CD14-positive monocyte (primary cell): ENCODE measurements around the gene SREK1IP1. TPM values are rescaled to one million over a fixed set of nuclear protein-coding genes. Genes with fewer than 3 reads are reported as not detected.

Experiments
- DNase-seq, 3 donors: peaks; one replicate each; pipeline ENCODE4 v3.0.0-alpha.2; 2011 to 2022
- H2AFZ ChIP-seq: 2 replicates; pipeline ENCODE4 v1.6.0; 2012; ENCODE audit warnings: mild to moderate bottlenecking, low read depth, low read length, inconsistent platforms; ENCODE audit not compliant: insufficient read depth, poor library complexity, severe bottlenecking
- H3K27ac ChIP-seq, 2 donors: 1 replicate in 1 of 2; 2 replicates in 1 of 2; pipeline ENCODE4 v1.5.1; 2012 to 2013; ENCODE audit warnings: low read length in 2 of 2, control low read depth in 1 of 2, inconsistent platforms in 1 of 2, low read depth in 1 of 2, mild to moderate bottlenecking in 1 of 2
- H3K27me3 ChIP-seq, 2 donors: one replicate each; pipeline versions ENCODE4 v1.6.0 to v1.6.1; 2011 to 2013; ENCODE audit warnings: low read length in 2 of 2; ENCODE audit not compliant: control insufficient read depth in 2 of 2, insufficient read depth in 2 of 2
- H3K36me3 ChIP-seq, 2 donors: replicated peaks in 1 of 2; 1 replicate in 1 of 2; 2 replicates in 1 of 2; pipeline versions ENCODE4 v1.5.1 to v1.6.1; 2012 to 2013; ENCODE audit warnings: low read length in 2 of 2, control low read depth in 1 of 2, inconsistent platforms in 1 of 2, mild to moderate bottlenecking in 1 of 2; ENCODE audit not compliant: insufficient read depth in 2 of 2, control insufficient read depth in 1 of 2
- H3K4me1 ChIP-seq, 2 donors: 1 replicate in 1 of 2; 2 replicates in 1 of 2; pipeline versions ENCODE4 v1.5.1 to v1.6.1; 2012 to 2013; ENCODE audit warnings: low read length in 2 of 2, control low read depth in 1 of 2, inconsistent platforms in 1 of 2, mild to moderate bottlenecking in 1 of 2, moderate library complexity in 1 of 2; ENCODE audit not compliant: insufficient read depth in 2 of 2, control insufficient read depth in 1 of 2
- H3K4me2 ChIP-seq: replicated peaks from 2 replicates; pipeline ENCODE3; 2012; ENCODE audit warnings: low read length, moderate library complexity, mild to moderate bottlenecking; ENCODE audit not compliant: poor library complexity, severe bottlenecking; ENCODE audit errors: extremely low read depth
- H3K4me3 ChIP-seq, 3 experiments: fragments of 200-600 bp in 1 of 3; sonication (generic) in 1 of 3; replicated peaks in 1 of 3; 1 replicate in 2 of 3; 2 replicates in 1 of 3; pipeline ENCODE4 v1.5.1; 2011 to 2013; ENCODE audit warnings: low read length in 3 of 3, mild to moderate bottlenecking in 3 of 3, control low read depth in 2 of 3, low read depth in 2 of 3, inconsistent platforms in 1 of 3, moderate library complexity in 1 of 3
- H3K79me2 ChIP-seq: 2 replicates; pipeline ENCODE4 v1.6.0; 2012; ENCODE audit warnings: mild to moderate bottlenecking, control low read depth, inconsistent platforms, low read length, moderate library complexity; ENCODE audit not compliant: insufficient read depth
- H3K9ac ChIP-seq: 2 replicates; pipeline ENCODE4 v1.6.0; 2017; ENCODE audit warnings: low read length, mild to moderate bottlenecking; ENCODE audit not compliant: insufficient read depth, poor library complexity, severe bottlenecking
- H3K9me3 ChIP-seq, 2 donors: replicated peaks in 1 of 2; 1 replicate in 1 of 2; 2 replicates in 1 of 2; pipeline versions ENCODE4 v1.5.1 to v1.6.1; 2012 to 2013; ENCODE audit warnings: low read length in 2 of 2, control low read depth in 1 of 2; ENCODE audit not compliant: control insufficient read depth in 1 of 2, insufficient read depth in 1 of 2
- H4K20me1 ChIP-seq: 2 replicates; pipeline ENCODE4 v1.6.0; 2012; ENCODE audit warnings: mild to moderate bottlenecking, low read length, control low read depth, moderate library complexity; ENCODE audit not compliant: insufficient read depth
- H3K27ac Mint-ChIP-seq, 7 donors: one replicate each; pipeline ENCODE4 v1.8.0; 2020; ENCODE audit warnings: mild to moderate bottlenecking in 7 of 7, mixed read lengths in 7 of 7, moderate library complexity in 6 of 7, inconsistent platforms in 2 of 7
- H3K27me3 Mint-ChIP-seq, 3 donors: one replicate each; pipeline ENCODE4 v1.8.0; 2021 to 2022; ENCODE audit warnings: low read depth in 3 of 3, mild to moderate bottlenecking in 3 of 3, mixed read lengths in 3 of 3, moderate library complexity in 3 of 3, inconsistent platforms in 1 of 3
- H3K36me3 Mint-ChIP-seq, 2 donors: one replicate each; pipeline ENCODE4 v1.8.0; 2020; ENCODE audit warnings: mixed read lengths in 2 of 2, inconsistent platforms in 1 of 2, mild to moderate bottlenecking in 1 of 2
- H3K4me1 Mint-ChIP-seq: one replicate; pipeline ENCODE4 v1.8.0; 2020; ENCODE audit warnings: mild to moderate bottlenecking, mixed read lengths
- H3K4me3 Mint-ChIP-seq, 2 donors: one replicate each; pipeline ENCODE4 v1.8.0; 2020; ENCODE audit warnings: mild to moderate bottlenecking in 2 of 2, mixed read lengths in 2 of 2, moderate library complexity in 1 of 2
- H3K9me3 Mint-ChIP-seq, 7 donors: one replicate each; pipeline ENCODE4 v1.8.0; 2020 to 2022; ENCODE audit warnings: mixed read lengths in 7 of 7, mild to moderate bottlenecking in 6 of 7, moderate library complexity in 6 of 7, inconsistent platforms in 2 of 7
- WGBS: methylation state at CpG from one replicate; pipeline ENCODE4 v1.1.5; 2013; ENCODE audit warnings: missing lambda C conversion rate; ENCODE audit not compliant: insufficient coverage; 5-methylcytosine and 5-hydroxymethylcytosine counted together
- intact Hi-C, 2 donors: fragments of 100-400 bp; cut with micrococcal nuclease; formaldehyde crosslinking; loops; one replicate each; pipeline versions ENCODE4 v1.15.0 to v1.15.1; 2023
- polyA plus RNA-seq, 3 donors: library from polyadenylated mRNA; depleted of rRNA in 1 of 3; unstranded in 2 of 3; stranded (reverse) in 1 of 3; fragments of 300-500 nt in 2 of 3; fragments of >200 nt in 1 of 3; fragmentation: Illumina TruSeq in 2 of 3; gene quantifications; 1 replicate in 2 of 3; 2 replicates in 1 of 3; pipeline ENCODE4 v1.2.3, GENCODE V29; 2012 to 2021
- TF ChIP-seq, protein P1 (sequence below): fragments of 200-600 bp; IDR thresholded peaks from one replicate; pipeline ENCODE4 v1.8.0; 2022; ENCODE audit warnings: antibody characterized with exemption, mild to moderate bottlenecking

Gene SREK1IP1
- polyA plus RNA-seq, 3 donors, result 6.9 to 18.3 (median 16.9) TPM

DNA sequence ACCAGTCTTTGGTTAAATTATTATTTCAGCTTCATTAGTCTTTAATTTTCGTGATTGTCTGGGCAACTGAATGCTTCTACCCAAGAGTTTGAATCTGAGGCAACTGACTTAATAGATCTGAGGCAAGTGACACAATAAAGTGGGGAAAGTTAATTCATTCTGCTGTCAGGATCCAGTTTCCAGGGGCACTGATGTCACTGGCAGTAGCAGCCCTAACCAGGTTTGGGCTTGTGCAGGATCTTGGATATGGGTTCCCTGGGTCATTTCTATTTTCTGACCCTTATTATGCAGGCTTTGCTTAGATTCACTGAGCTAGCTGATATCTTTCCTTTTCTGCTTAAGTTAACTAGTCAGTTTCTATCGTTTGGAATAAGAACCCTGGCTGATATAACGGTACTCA is 9.6 kb downstream of the SREK1IP1 start:
- Histone ChIP-seq H3K27ac (no peak overlapping the region), H3K9ac (no peak overlapping the region), H3K79me2 (peaks cover 77% of the 10 kb centered on the region), H2AFZ (no peak overlapping the region), H3K4me3 (no peak overlapping the region), H3K4me1 (no peaks in the 10 kb centered on the region), H3K27me3 (no peaks in the 10 kb centered on the region), H3K4me2 (no peak overlapping the region), H4K20me1 (peaks cover 71% of the 10 kb centered on the region), H3K9me3 (no peaks in the 10 kb centered on the region), H3K36me3 (peaks cover 16 to 52% of the 10 kb centered on the region in 2 donors)
- Mint-ChIP-seq H3K4me3 (no peak overlapping the region), H3K27me3 (peaks cover 0 to 2% (median 0%) of the 10 kb centered on the region in 3 donors), H3K27ac (no peak overlapping the region), H3K36me3 (peaks cover 31 to 32% of the 10 kb centered on the region in 2 donors), H3K4me1 (peaks cover 1% of the 10 kb centered on the region), H3K9me3 (no peaks in the 10 kb centered on the region)
- intact Hi-C loops, result no loop called here
- no peak for DNase-seq
- WGBS, result 60% methylated on average over 1 of the region's 3 CpGs
- TF ChIP-seq, protein P1, sequence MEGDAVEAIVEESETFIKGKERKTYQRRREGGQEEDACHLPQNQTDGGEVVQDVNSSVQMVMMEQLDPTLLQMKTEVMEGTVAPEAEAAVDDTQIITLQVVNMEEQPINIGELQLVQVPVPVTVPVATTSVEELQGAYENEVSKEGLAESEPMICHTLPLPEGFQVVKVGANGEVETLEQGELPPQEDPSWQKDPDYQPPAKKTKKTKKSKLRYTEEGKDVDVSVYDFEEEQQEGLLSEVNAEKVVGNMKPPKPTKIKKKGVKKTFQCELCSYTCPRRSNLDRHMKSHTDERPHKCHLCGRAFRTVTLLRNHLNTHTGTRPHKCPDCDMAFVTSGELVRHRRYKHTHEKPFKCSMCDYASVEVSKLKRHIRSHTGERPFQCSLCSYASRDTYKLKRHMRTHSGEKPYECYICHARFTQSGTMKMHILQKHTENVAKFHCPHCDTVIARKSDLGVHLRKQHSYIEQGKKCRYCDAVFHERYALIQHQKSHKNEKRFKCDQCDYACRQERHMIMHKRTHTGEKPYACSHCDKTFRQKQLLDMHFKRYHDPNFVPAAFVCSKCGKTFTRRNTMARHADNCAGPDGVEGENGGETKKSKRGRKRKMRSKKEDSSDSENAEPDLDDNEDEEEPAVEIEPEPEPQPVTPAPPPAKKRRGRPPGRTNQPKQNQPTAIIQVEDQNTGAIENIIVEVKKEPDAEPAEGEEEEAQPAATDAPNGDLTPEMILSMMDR, result no peak

- Histone ChIP-seq H3K79me2 (peaks cover 42% of the 10 kb centered on the region), H3K4me1 (no peaks in the 10 kb centered on the region), H3K9ac (no peak overlapping the region), H2AFZ (no peak overlapping the region), H3K36me3 (peaks cover 18 to 27% of the 10 kb centered on the region in 2 donors), H3K4me2 (no peak overlapping the region), H3K27me3 (no peaks in the 10 kb centered on the region), H3K9me3 (no peaks in the 10 kb centered on the region), H3K27ac (no peak overlapping the region), H3K4me3 (no peak overlapping the region), H4K20me1 (peaks cover 44% of the 10 kb centered on the region)
- WGBS, result no CpG with 5 or more reads among the region's 2 CpGs
- TF ChIP-seq, protein P1, result no peak
- Mint-ChIP-seq H3K27ac (no peak overlapping the region), H3K4me1 (peaks cover 3% of the 10 kb centered on the region), H3K4me3 (no peak overlapping the region), H3K9me3 (peaks cover 0 to 2% (median 0%) of the 10 kb centered on the region in 7 donors), H3K36me3 (peaks cover 29 to 31% of the 10 kb centered on the region in 2 donors), H3K27me3 (no peaks in the 10 kb centered on the region)
- intact Hi-C loops, result no loop called here
- no peak for DNase-seq
Observed at GRCh38 chr5:64754066-64754465, 14.4 kb downstream of the SREK1IP1 start.
